Measurements from ENCODE around the gene SLC12A7.

- TF ChIP-seq POLR2A (IDR thresholded peaks at IDR 0.05) (no peak), CTCF (IDR thresholded peaks at IDR 0.05) (no peak)
These were observed 110.2 kb downstream of the SLC12A7 start for GRCh38 chr5:1001406-1002270.
